Transverse colon (tissue), 4 donors: ENCODE data around the gene MTG2. TPM values are rescaled to one million over a fixed set of nuclear protein-coding genes. Genes with fewer than 3 reads are reported as not detected.

Experiments
- DNase-seq: peaks from one replicate; pipeline ENCODE4 v3.0.0-alpha.2; 2019
- H3K27ac ChIP-seq, 4 donors: fragments of 200-600 bp; sonication (generic); 2 replicates each; pipeline ENCODE4 v1.5.1; 2016 to 2018; ENCODE audit warnings: inconsistent platforms in 4 of 4
- H3K27me3 ChIP-seq: fragments of 200-600 bp; sonication (generic); 2 replicates; pipeline ENCODE4 v1.5.1; 2017; ENCODE audit warnings: inconsistent platforms
- H3K36me3 ChIP-seq, 4 donors: fragments of 200-600 bp; sonication (generic); 2 replicates each; pipeline ENCODE4 v1.5.1; 2017 to 2019; ENCODE audit warnings: inconsistent platforms in 4 of 4
- H3K4me1 ChIP-seq, 4 donors: fragments of 200-600 bp; sonication (generic); 2 replicates each; pipeline ENCODE4 v1.5.1; 2017 to 2020; ENCODE audit warnings: inconsistent platforms in 4 of 4
- H3K4me3 ChIP-seq, 4 donors: fragments of 200-600 bp; sonication (generic); 1 replicate in 1 of 4; 2 replicates in 3 of 4; pipeline versions ENCODE4 v1.5.1 to v1.6.1; 2017 to 2019; ENCODE audit warnings: inconsistent platforms in 4 of 4
- H3K9me3 ChIP-seq, 2 donors: fragments of 200-600 bp; sonication (generic); 2 replicates each; pipeline ENCODE4 v1.5.1; 2017 to 2019; ENCODE audit warnings: inconsistent platforms in 2 of 2
- EP300 ChIP-seq: sonication (generic); formaldehyde crosslinking; IDR thresholded peaks from one replicate; pipeline ENCODE4 v1.6.1; 2017; ENCODE audit warnings: antibody characterized with exemption, low read depth
- POLR2A ChIP-seq: fragments of 450-650 bp; IDR thresholded peaks from one replicate; pipeline ENCODE4 v1.6.1; 2016; ENCODE audit warnings: antibody characterized with exemption, mild to moderate bottlenecking, moderate library complexity
- POLR2AphosphoS5 ChIP-seq, 3 donors: sonication (generic); formaldehyde crosslinking; IDR thresholded peaks; one replicate each; pipeline ENCODE4 v1.6.1; 2016; ENCODE audit warnings: antibody characterized with exemption in 3 of 3
- WGBS, 2 donors: methylation state at CpG; one replicate each; pipeline ENCODE4 v1.1.5; 2018; ENCODE audit warnings: low coverage in 1 of 2; 5-methylcytosine and 5-hydroxymethylcytosine counted together
- in situ Hi-C, 4 donors: fragments of 200-750 bp; cut with MboI; loops; one replicate each; pipeline versions ENCODE4 v1.15.0 to v1.15.1; 2017; ENCODE audit warnings: low sequenced_read_pairs in 3 of 4, low pct_ligation_motif_present in 1 of 4, low pct_unique_long_range_greater_than_20kb in 1 of 4
- intact Hi-C: fragments of 100-400 bp; cut with DNase I; formaldehyde crosslinking; loops from one replicate; pipeline ENCODE4 v1.15.1; 2023; ENCODE audit warnings: low total_unique reads
- total RNA-seq, 4 donors: library from RNA; depleted of rRNA; stranded (reverse); fragments of >200 nt; gene quantifications; one replicate each; pipeline ENCODE4 v1.1.0, GENCODE V29; 2016
- TF ChIP-seq, protein P1 (sequence below), 5 experiments: fragments of 200-600 bp in 3 of 5; fragments of 450-650 bp in 2 of 5; sonication (generic) in 3 of 5; IDR thresholded peaks; 1 replicate in 2 of 5; 2 replicates in 3 of 5; pipeline ENCODE4 v1.5.1; 2016 to 2017; ENCODE audit warnings: antibody characterized with exemption in 5 of 5, inconsistent platforms in 3 of 5, mild to moderate bottlenecking in 2 of 5, moderate library complexity in 1 of 5

The MTG2 gene
- total RNA-seq, 4 donors from 2014 or later, result 9.8 to 58.0 (median 23.1) TPM

DNA sequence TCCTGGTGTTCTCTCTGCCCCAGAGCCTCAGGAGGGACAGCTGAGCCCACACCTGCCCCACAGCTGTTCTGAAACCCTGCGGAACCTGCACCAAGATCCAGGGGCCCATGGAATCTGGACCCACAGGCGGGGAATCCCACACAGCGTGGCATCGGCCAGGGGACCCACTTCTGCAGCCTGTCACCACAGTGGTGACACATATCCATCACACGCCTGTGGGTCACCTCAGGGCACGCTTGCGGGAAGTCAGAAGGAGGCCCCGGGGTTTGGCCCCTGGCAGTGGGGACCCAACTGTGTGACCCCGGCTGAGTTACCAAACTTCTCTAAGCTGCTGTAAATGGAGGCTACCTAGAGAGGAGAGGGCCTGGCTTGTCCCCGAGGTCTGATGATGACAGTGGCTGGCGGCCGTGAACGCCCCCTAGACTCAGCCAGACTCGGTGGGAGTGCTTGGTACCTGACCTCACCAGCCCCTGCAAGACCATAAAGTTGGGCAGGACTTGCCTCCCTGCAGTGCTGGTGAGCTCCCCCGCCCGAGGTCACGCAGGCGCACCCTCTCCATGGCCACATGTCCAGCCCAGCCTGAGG lies 39.5 kb downstream of the MTG2 start:
- in situ Hi-C loops, result no loop called here
- Histone ChIP-seq H3K27me3 (peaks cover 83% of the 10 kb centered on the region), H3K27ac (no peak overlapping the region), H3K4me3 (no peak overlapping the region), H3K4me1 (peaks cover 3 to 15% (median 13%) of the 10 kb centered on the region in 4 donors), H3K9me3 (no peaks in the 10 kb centered on the region), H3K36me3 (no peaks in the 10 kb centered on the region)
- no peak for DNase-seq
- WGBS, 2 donors, result 76% methylated on average over 18 of the region's 18 CpGs; no CpG with 5 or more reads in 1 of the 2 donors
- intact Hi-C loops, result no loop called here
- TF ChIP-seq POLR2A (no peak), EP300 (no peak), POLR2AphosphoS5 (IDR thresholded peaks at IDR 0.05) (no peak)
- TF ChIP-seq, protein P1, sequence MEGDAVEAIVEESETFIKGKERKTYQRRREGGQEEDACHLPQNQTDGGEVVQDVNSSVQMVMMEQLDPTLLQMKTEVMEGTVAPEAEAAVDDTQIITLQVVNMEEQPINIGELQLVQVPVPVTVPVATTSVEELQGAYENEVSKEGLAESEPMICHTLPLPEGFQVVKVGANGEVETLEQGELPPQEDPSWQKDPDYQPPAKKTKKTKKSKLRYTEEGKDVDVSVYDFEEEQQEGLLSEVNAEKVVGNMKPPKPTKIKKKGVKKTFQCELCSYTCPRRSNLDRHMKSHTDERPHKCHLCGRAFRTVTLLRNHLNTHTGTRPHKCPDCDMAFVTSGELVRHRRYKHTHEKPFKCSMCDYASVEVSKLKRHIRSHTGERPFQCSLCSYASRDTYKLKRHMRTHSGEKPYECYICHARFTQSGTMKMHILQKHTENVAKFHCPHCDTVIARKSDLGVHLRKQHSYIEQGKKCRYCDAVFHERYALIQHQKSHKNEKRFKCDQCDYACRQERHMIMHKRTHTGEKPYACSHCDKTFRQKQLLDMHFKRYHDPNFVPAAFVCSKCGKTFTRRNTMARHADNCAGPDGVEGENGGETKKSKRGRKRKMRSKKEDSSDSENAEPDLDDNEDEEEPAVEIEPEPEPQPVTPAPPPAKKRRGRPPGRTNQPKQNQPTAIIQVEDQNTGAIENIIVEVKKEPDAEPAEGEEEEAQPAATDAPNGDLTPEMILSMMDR (IDR thresholded peaks at IDR 0.05), result no peak

DNA sequence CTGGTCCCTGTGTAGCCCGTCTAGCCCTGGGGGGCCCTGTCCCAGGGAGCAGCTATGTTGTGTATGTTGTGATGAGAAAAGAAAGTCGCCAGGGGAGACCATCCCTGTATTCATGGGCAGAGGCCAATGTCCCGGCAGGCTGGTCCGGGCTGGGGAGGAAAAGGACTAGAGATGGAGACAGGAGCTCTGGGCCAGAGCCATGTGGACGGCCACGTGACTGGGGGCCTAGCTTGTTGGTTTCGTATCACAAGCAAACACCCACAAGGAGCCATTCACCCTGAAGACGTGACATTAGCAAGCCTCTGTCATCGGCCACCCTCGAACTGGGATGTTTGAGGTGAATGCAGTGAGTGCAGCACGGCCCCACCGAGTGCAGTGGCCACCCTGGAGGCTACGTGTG lies 40.1 kb downstream of the MTG2 start:
- TF ChIP-seq POLR2A (no peak), EP300 (no peak), POLR2AphosphoS5 (IDR thresholded peaks at IDR 0.05) (no peak)
- TF ChIP-seq, protein P1 (IDR thresholded peaks at IDR 0.05), result no peak
- no peaks in the 10 kb centered on the region for H3K36me3 ChIP-seq
- H3K4me1 ChIP-seq, result peaks cover 3 to 15% (median 13%) of the 10 kb centered on the region in 4 donors
- no peak for DNase-seq
- WGBS, 2 donors, result 71 to 80% methylated on average over 1 to 13 of the region's 13 CpGs
- intact Hi-C loops (no loop called here), in situ Hi-C loops (no loop called here)
- no peak overlapping the region for H3K27ac ChIP-seq
- H3K4me3 ChIP-seq, result no peak overlapping the region
- H3K27me3 ChIP-seq, result peaks cover 79% of the 10 kb centered on the region
- no peaks in the 10 kb centered on the region for H3K9me3 ChIP-seq

DNA sequence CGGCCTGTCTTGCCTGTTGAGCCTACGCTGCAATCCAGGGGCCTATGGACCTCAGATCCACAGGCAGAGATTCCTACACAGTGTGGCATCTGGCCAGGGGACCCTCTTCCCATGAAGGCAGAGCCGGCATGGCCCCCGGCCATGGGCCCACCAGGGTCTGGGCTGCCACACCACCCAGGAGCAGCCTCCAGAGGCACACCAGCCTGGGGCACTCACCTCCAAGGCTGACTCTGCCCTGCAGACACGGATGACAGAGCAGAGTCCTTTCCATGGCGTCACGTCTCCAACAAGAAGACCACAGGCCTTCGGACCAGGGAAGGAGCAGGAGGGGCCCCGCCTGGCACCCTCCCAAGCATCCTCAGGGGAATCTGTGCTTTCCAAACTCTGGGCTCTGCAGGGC lies 40.7 kb downstream of the MTG2 start:
- WGBS, 2 donors, result 78% methylated on average over 9 of the region's 9 CpGs; no CpG with 5 or more reads in 1 of the 2 donors
- H3K4me3 ChIP-seq, result no peak overlapping the region
- intact Hi-C loops (no loop called here), in situ Hi-C loops (no loop called here)
- H3K4me1 ChIP-seq, result peaks cover 3 to 15% (median 13%) of the 10 kb centered on the region in 4 donors
- no peaks in the 10 kb centered on the region for H3K9me3 ChIP-seq
- no peak overlapping the region for H3K27ac ChIP-seq
- peaks cover 78% of the 10 kb centered on the region for H3K27me3 ChIP-seq
- DNase-seq, result no peak
- no peaks in the 10 kb centered on the region for H3K36me3 ChIP-seq
- no peak for TF ChIP-seq POLR2AphosphoS5 (IDR thresholded peaks at IDR 0.05)
- no peak for TF ChIP-seq POLR2A
- TF ChIP-seq EP300, result no peak
- TF ChIP-seq, protein P1 (IDR thresholded peaks at IDR 0.05), result no peak

DNA sequence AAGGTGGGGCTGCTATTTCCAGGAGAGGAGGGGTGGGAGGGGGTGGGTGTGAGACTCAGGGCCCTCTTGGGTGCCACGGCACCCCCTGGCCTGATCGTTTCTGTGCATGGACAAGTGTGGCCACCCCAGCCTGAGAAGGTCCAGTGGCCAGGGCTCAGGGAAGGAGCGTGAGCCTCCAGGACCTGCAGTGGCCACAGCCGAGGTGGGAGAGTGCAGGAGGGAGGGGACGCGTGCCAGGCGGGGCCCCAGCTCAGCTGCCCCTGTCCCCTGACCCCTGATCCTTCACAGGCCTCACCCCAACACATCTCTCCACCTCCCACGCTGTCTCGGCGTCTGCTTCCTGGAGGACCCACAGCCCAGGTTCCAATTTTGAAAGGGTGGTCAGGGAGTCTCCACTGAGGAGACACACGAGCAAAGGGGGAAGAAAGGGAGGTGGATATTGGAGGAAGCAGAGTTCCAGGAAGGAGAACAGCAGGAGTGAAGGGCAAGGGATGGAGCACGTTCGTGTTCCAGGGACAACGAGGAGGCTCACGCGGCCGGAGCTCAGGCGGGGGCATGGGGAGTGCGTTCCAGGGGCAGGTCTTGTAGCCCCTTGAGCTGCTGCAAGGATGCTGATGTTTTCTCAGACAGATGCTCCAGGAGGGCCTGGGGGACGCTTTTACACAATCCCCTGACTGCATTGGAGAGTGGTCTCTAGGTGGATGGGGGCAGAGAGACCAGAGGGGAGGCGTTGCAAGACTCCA lies 41.5 kb downstream of the MTG2 start:
- in situ Hi-C loops, result no loop called here
- no peaks in the 10 kb centered on the region for H3K36me3 ChIP-seq

More for the DNA sequence above, 41.5 kb downstream of the MTG2 start:
- Histone ChIP-seq H3K9me3 (no peaks in the 10 kb centered on the region), H3K27ac (no peak overlapping the region), H3K4me3 (no peak overlapping the region), H3K27me3 (peaks cover 71% of the 10 kb centered on the region), H3K4me1 (peaks cover 3 to 11% (median 10%) of the 10 kb centered on the region in 4 donors)
- intact Hi-C loops, result no loop called here
- no peak for DNase-seq
- no peak for TF ChIP-seq EP300
- no peak for TF ChIP-seq POLR2A
- TF ChIP-seq, protein P1 (IDR thresholded peaks at IDR 0.05), result no peak
- TF ChIP-seq POLR2AphosphoS5 (IDR thresholded peaks at IDR 0.05), result no peak
- WGBS, 2 donors, result 62 to 71% methylated on average over 9 to 20 of the region's 21 CpGs
